ENCODE data around the gene C11orf97. TPM values are rescaled to one million over a fixed set of nuclear protein-coding genes. Genes with fewer than 3 reads are reported as not detected.

C11orf97 gene
- total RNA-seq, 1 experiment from 2014 or later, result not detected

DNA sequence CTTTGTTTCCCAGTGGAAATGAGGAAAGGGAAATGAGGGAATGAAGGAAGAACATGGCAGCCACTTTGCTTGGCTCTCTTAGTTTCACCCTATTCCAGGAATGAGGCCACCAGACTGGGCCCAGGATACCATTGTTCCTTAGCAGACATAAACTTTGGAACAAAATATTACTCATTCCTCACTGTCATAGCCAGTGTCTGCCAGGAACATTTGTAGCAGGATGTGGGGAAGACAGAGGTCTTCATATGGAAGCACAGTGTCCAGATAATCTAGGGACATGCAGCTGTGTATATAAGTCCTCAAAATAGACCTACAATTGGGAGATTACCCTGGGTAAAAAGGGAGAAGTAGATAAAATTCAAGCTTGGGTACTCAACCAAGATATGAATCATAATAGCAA is 16.3 kb downstream of the C11orf97 start:
- Histone ChIP-seq H2BK12ac (ENCODE audit: insufficient read length, low read depth, low read length) (no peak overlapping the region), H3T11ph (ENCODE audit: low read length) (no peak overlapping the region), H4K20me1 (ENCODE audit: control insufficient read depth, insufficient read depth, insufficient read length) (no peaks in the 10 kb centered on the region), H2AFZ (ENCODE audit: low read length) (no peak overlapping the region), H3K9me3 (ENCODE audit: control insufficient read depth, low read depth, low read length) (no peaks in the 10 kb centered on the region), H3K14ac (ENCODE audit: insufficient read depth, low read length) (no peak overlapping the region), H3K23ac (ENCODE audit: insufficient read length, low read depth, low read length) (no peak overlapping the region), H3K56ac (ENCODE audit: insufficient read length, low read depth, low read length) (no peak overlapping the region), H2BK5ac (ENCODE audit: insufficient read length, low read length) (no peak overlapping the region), H4K5ac (ENCODE audit: insufficient read length, low read depth, low read length) (no peak overlapping the region), H3K27me3 (ENCODE audit: insufficient read depth, low read length) (no peaks in the 10 kb centered on the region), H2BK20ac (ENCODE audit: low read depth, low read length, poor library complexity, severe bottlenecking) (no peak overlapping the region), H3K4ac (ENCODE audit: low read depth, low read length) (no peak overlapping the region), H4K91ac (ENCODE audit: insufficient read length, low read depth, low read length) (no peak overlapping the region), H2AK5ac (ENCODE audit: insufficient read length, low read length) (no peak overlapping the region), H3K4me2 (ENCODE audit: insufficient read depth, insufficient read length, low read length) (no peak overlapping the region), H3K79me2 (ENCODE audit: insufficient read depth, low read length) (no peaks in the 10 kb centered on the region), H3K23me2 (ENCODE audit: insufficient read length, low read depth, low read length, poor library complexity, severe bottlenecking) (no peaks in the 10 kb centered on the region), H4K8ac (replicated peaks; ENCODE audit: insufficient read length, low read depth, low read length) (no peak overlapping the region), H3K79me1 (ENCODE audit: insufficient read depth, low read depth, low read length, poor library complexity, severe bottlenecking) (no peaks in the 10 kb centered on the region), H2BK15ac (ENCODE audit: low read depth, low read length) (no peak overlapping the region), H3K9ac (ENCODE audit: extremely low read depth, insufficient read length, low read length) (no peak overlapping the region), H3K27ac (ENCODE audit: insufficient read length, low read depth, low read length) (no peak overlapping the region), H3K18ac (ENCODE audit: insufficient read length, low read depth, low read length) (no peak overlapping the region), H3K4me1 (ENCODE audit: insufficient read depth, low read length) (no peaks in the 10 kb centered on the region), H2BK120ac (ENCODE audit: low read depth, low read length, poor library complexity, severe bottlenecking) (no peak overlapping the region)
- Mint-ChIP-seq H3K27ac (no peak overlapping the region), H3K4me1 (peaks cover 0 to 3% of the 10 kb centered on the region in 2 experiments; a peak in 2 of 4 replicates), H3K4me3 (no peak overlapping the region), H3K36me3 (ENCODE audit: insufficient read depth in 1 of 3, low read depth in 3 of 3) (no peaks in the 10 kb centered on the region), H3K27me3 (ENCODE audit: low read depth) (peaks cover 23% of the 10 kb centered on the region), H3K9me3 (no peaks in the 10 kb centered on the region)
- TF ChIP-seq, protein P1, sequence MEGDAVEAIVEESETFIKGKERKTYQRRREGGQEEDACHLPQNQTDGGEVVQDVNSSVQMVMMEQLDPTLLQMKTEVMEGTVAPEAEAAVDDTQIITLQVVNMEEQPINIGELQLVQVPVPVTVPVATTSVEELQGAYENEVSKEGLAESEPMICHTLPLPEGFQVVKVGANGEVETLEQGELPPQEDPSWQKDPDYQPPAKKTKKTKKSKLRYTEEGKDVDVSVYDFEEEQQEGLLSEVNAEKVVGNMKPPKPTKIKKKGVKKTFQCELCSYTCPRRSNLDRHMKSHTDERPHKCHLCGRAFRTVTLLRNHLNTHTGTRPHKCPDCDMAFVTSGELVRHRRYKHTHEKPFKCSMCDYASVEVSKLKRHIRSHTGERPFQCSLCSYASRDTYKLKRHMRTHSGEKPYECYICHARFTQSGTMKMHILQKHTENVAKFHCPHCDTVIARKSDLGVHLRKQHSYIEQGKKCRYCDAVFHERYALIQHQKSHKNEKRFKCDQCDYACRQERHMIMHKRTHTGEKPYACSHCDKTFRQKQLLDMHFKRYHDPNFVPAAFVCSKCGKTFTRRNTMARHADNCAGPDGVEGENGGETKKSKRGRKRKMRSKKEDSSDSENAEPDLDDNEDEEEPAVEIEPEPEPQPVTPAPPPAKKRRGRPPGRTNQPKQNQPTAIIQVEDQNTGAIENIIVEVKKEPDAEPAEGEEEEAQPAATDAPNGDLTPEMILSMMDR (conservative IDR thresholded peaks at IDR 0.05), result no peak
- no peak for DNase-seq

All from H9 (cell line).